HCT116 (cell line): ENCODE results near the gene HOXC11. TPM values are rescaled to one million over a fixed set of nuclear protein-coding genes. Genes with fewer than 3 reads are reported as not detected.

Source experiments
- ATAC-seq: fragments of 200-7000 bp; cut with Tn5 transposase; 2 replicates; pipeline ENCODE4 v1.9.1; 2020; ENCODE audit warnings: mild to moderate bottlenecking, moderate library complexity
- BruUV-seq: library from RNA; stranded (reverse); fragments of 400-500 nt; replicated peaks from 2 replicates; lab custom pipeline; 2021; lab: Mats Ljungman, UMichigan
- CTCF ChIA-PET: fragments of 300-600 bp; sonication (Branson Sonifier 250); formaldehyde crosslinking; loops from one replicate; lab custom pipeline; 2021; ENCODE audit warnings: antibody characterized with exemption; lab: Charles Lee
- POLR2A ChIA-PET: fragments of 300-600, 350-600 bp; sonication (Branson Sonifier 250); formaldehyde crosslinking; loops from one replicate; lab custom pipeline; 2021; ENCODE audit warnings: antibody characterized with exemption; lab: Charles Lee
- RAD21 ChIA-PET, 2 experiments: fragments of 300-600 bp; sonication (Branson Sonifier 250); formaldehyde crosslinking; loops; one replicate each; lab custom pipeline; 2023; ENCODE audit warnings: low total read pairs in 2 of 2; ENCODE audit not compliant: uncharacterized antibody in 2 of 2, unreplicated experiment in 2 of 2, low non-redundant PET in 1 of 2; lab: Charles Lee
- DNase-seq: peaks from one replicate; pipeline ENCODE4 v3.0.0-alpha.2; 2010; ENCODE audit warnings: low read depth, low spot score
- H2AFZ ChIP-seq: fragments of 200-600 bp; shearing (Covaris generic), sonication (generic); 2 replicates; pipeline ENCODE4 v1.6.1; 2017; ENCODE audit warnings: low read depth, mixed run types, mixed read lengths, antibody characterized with exemption, low read length; ENCODE audit not compliant: poor library complexity, severe bottlenecking
- H3K27ac ChIP-seq: 2 replicates; pipeline ENCODE4 v1.5.1; 2012; ENCODE audit warnings: low read depth, low read length
- H3K27me3 ChIP-seq: fragments of 200-600 bp; sonication (generic); 2 replicates; pipeline ENCODE4 v1.6.1; 2016; ENCODE audit warnings: mixed run types, low read length, mixed read lengths; ENCODE audit not compliant: insufficient read depth
- H3K36me3 ChIP-seq, 2 experiments: fragments of 200-500 bp in 1 of 2; fragments of 200-600 bp in 1 of 2; sonication (Bioruptor generic) in 1 of 2; sonication (generic) in 1 of 2; 2 replicates each; pipeline versions ENCODE4 v1.5.1 to v1.6.1; 2014 to 2016; ENCODE audit warnings: low read length in 2 of 2, inconsistent platforms in 1 of 2, mixed read lengths in 1 of 2, mixed run types in 1 of 2; ENCODE audit not compliant: insufficient read depth in 2 of 2, control insufficient read depth in 1 of 2
- H3K4me1 ChIP-seq, 2 experiments: fragments of 200-600 bp in 1 of 2; sonication (generic) in 1 of 2; 2 replicates each; pipeline versions ENCODE4 v1.5.1 to v1.6.1; 2012 to 2017; ENCODE audit warnings: low read length in 2 of 2, inconsistent platforms in 1 of 2, mild to moderate bottlenecking in 1 of 2, mixed read lengths in 1 of 2, mixed run types in 1 of 2, moderate library complexity in 1 of 2; ENCODE audit not compliant: insufficient read depth in 2 of 2, control insufficient read depth in 1 of 2
- H3K4me2 ChIP-seq: fragments of 200-600 bp; sonication (generic); 2 replicates; pipeline ENCODE4 v1.6.1; 2017; ENCODE audit warnings: mixed run types, low read length, mixed read lengths
- H3K4me3 ChIP-seq, 2 experiments: fragments of 200-600 bp in 1 of 2; sonication (generic) in 1 of 2; replicated peaks in 1 of 2; 2 replicates each; pipeline ENCODE4 v1.5.1; 2011 to 2016; ENCODE audit warnings: low read length in 2 of 2, control low read depth in 1 of 2, low read depth in 1 of 2, mild to moderate bottlenecking in 1 of 2, mixed read lengths in 1 of 2, mixed run types in 1 of 2
- H3K79me2 ChIP-seq: fragments of 200-600 bp; sonication (generic); 2 replicates; pipeline ENCODE4 v1.6.1; 2017; ENCODE audit warnings: mild to moderate bottlenecking, mixed run types, low read length, moderate library complexity, mixed read lengths; ENCODE audit not compliant: insufficient read depth
- H3K9ac ChIP-seq: fragments of 200-600 bp; sonication (generic); 2 replicates; pipeline ENCODE4 v1.6.1; 2016; ENCODE audit warnings: low read length, mixed read lengths
- H3K9me2 ChIP-seq: fragments of 200-600 bp; sonication (generic), shearing (Covaris generic); 2 replicates; pipeline ENCODE4 v1.6.1; 2017; ENCODE audit warnings: mixed run types, mild to moderate bottlenecking, moderate library complexity; ENCODE audit not compliant: insufficient read depth
- H3K9me3 ChIP-seq, 2 experiments: fragments of 200-500 bp in 1 of 2; fragments of 200-600 bp in 1 of 2; sonication (Bioruptor generic) in 1 of 2; sonication (generic) in 1 of 2; 2 replicates each; pipeline ENCODE4 v1.6.1; 2014 to 2017; ENCODE audit warnings: low read length in 2 of 2, mixed read lengths in 2 of 2, inconsistent platforms in 1 of 2, low read depth in 1 of 2, mild to moderate bottlenecking in 1 of 2, mixed run types in 1 of 2, moderate library complexity in 1 of 2; ENCODE audit not compliant: control insufficient read depth in 1 of 2, insufficient read depth in 1 of 2
- H4K20me1 ChIP-seq: fragments of 200-600 bp; sonication (generic), shearing (Covaris generic); 2 replicates; pipeline ENCODE4 v1.6.1; 2017; ENCODE audit warnings: mixed run types, mild to moderate bottlenecking, moderate library complexity; ENCODE audit not compliant: insufficient read depth
- EGR1 ChIP-seq: IDR thresholded peaks from 2 replicates; pipeline ENCODE4 v1.6.1; 2012; ENCODE audit warnings: low read depth
- EZH2phosphoT487 ChIP-seq: fragments of 200-600 bp; IDR thresholded peaks from 2 replicates; pipeline ENCODE4 v1.6.1; 2018; ENCODE audit warnings: antibody characterized with exemption, borderline replicate concordance
- RAD21 ChIP-seq: IDR thresholded peaks from 2 replicates; pipeline ENCODE4 v1.6.1; 2012; ENCODE audit warnings: low read depth, mild to moderate bottlenecking
- SIN3A ChIP-seq: IDR thresholded peaks from 2 replicates; pipeline ENCODE4 v1.6.1; 2012; ENCODE audit warnings: low read depth
- SRF ChIP-seq: IDR thresholded peaks from 2 replicates; pipeline ENCODE4 v1.6.1; 2012; ENCODE audit warnings: low read depth
- YY1 ChIP-seq: IDR thresholded peaks from 2 replicates; pipeline ENCODE4 v1.6.1; 2011; ENCODE audit warnings: low read length, low read depth, moderate library complexity, mild to moderate bottlenecking; ENCODE audit not compliant: insufficient replicate concordance; ENCODE audit errors: extremely low read depth
- ZNF274 ChIP-seq: fragments of 200-500 bp; sonication (Bioruptor generic); IDR thresholded peaks from 2 replicates; pipeline ENCODE4 v1.6.1; 2014; ENCODE audit warnings: mild to moderate bottlenecking, low read depth, low read length, inconsistent platforms
- intact Hi-C: fragments of 100-400 bp; cut with micrococcal nuclease; formaldehyde crosslinking; loops from 2 replicates; pipeline ENCODE4 v1.10.0; 2022
- total RNA-seq: library from RNA; stranded (reverse); gene quantifications from one replicate; pipeline ENCODE4 v1.2.1, GENCODE V29; 2021; ENCODE audit not compliant: unreplicated experiment
- TF ChIP-seq, protein P1 (sequence below): IDR thresholded peaks from 2 replicates; pipeline ENCODE4 v1.6.1; 2012; ENCODE audit warnings: low read depth
- TF ChIP-seq, protein P2 (sequence below): IDR thresholded peaks from 2 replicates; pipeline ENCODE4 v1.6.1; 2012

The HOXC11 gene
- total RNA-seq, 1 experiment from 2014 or later, result 0.22 TPM

DNA sequence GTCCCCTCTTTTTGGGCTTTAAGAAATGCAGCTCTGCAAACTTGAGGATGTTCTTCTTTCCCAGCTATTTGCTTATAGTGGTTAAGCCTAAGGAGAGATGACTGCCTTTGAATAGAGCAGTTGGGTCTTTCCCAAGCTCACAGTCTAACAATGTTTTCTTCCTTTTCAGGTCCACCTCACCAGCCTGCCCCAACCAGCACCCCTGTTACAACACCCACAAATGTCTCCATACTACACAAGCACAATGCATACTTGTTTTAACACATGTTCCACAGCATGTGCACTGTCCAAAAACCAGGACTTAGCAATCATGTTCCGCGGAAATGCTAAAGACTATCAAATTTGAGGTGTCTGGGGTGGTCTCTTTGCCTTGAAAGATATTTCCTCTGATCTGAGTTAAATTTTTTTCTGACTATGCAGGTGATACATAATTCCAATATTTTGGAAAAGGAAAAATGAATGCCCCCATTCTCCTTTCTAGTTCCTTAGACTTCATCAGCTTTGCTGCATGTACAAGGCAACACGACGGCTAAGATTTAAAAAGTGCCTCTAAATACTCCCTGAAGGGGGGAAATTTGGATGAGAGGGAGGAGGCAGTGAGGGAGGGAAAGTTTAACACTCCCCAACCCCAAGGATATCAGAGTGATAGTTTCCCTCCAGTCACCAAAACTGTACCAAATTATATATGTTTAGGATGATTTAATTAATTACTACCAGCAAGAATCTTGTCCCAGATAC is 40.9 kb upstream of the HOXC11 start (continued):
- TF ChIP-seq, protein P1, sequence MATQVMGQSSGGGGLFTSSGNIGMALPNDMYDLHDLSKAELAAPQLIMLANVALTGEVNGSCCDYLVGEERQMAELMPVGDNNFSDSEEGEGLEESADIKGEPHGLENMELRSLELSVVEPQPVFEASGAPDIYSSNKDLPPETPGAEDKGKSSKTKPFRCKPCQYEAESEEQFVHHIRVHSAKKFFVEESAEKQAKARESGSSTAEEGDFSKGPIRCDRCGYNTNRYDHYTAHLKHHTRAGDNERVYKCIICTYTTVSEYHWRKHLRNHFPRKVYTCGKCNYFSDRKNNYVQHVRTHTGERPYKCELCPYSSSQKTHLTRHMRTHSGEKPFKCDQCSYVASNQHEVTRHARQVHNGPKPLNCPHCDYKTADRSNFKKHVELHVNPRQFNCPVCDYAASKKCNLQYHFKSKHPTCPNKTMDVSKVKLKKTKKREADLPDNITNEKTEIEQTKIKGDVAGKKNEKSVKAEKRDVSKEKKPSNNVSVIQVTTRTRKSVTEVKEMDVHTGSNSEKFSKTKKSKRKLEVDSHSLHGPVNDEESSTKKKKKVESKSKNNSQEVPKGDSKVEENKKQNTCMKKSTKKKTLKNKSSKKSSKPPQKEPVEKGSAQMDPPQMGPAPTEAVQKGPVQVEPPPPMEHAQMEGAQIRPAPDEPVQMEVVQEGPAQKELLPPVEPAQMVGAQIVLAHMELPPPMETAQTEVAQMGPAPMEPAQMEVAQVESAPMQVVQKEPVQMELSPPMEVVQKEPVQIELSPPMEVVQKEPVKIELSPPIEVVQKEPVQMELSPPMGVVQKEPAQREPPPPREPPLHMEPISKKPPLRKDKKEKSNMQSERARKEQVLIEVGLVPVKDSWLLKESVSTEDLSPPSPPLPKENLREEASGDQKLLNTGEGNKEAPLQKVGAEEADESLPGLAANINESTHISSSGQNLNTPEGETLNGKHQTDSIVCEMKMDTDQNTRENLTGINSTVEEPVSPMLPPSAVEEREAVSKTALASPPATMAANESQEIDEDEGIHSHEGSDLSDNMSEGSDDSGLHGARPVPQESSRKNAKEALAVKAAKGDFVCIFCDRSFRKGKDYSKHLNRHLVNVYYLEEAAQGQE, result no peak
- TF ChIP-seq SIN3A (no peak), YY1 (no peak)

DNA sequence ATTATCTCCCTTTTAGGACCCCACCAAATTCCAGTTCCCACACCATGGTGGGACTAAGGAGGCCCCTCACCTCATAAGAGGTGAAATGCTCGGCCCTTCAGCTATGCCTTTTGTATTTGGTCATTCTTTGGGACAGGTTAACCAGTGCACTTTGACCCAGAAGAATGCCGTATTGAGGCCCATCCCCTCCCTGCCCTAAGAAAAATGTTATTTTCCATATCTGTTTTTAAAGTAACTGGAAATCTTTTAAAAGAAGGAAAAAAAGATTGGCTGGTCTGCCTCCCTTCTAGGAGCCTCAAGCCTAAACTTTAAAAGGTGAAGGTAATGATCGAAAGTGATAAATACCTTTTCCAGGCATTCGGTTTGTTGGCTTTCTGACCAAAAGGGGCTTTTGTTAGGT is 40.0 kb upstream of the HOXC11 start:
- no TSS peak for BruUV-seq
- no peaks in the 10 kb centered on the region for H3K79me2 ChIP-seq
- no peaks in the 10 kb centered on the region for H3K36me3 ChIP-seq
- H3K9me3 ChIP-seq, result no peaks in the 10 kb centered on the region
- H2AFZ ChIP-seq, result no peak overlapping the region
- no peak overlapping the region for H3K9ac ChIP-seq
- H3K27ac ChIP-seq, result no peak overlapping the region
- no peaks in the 10 kb centered on the region for H3K9me2 ChIP-seq
- no peak overlapping the region for H3K4me2 ChIP-seq
- DNase-seq, result no peak
- intact Hi-C loops, result no loop called here
- H4K20me1 ChIP-seq, result no peaks in the 10 kb centered on the region
- H3K4me3 ChIP-seq, result no peak overlapping the region
- ChIA-PET CTCF (no interaction called here), RAD21 (no interaction called here), POLR2A (no interaction called here)
- TF ChIP-seq EZH2phosphoT487 (no peak), EGR1 (no peak), ZNF274 (no peak), RAD21 (no peak), SRF (no peak), YY1 (no peak)
- TF ChIP-seq, protein P2, sequence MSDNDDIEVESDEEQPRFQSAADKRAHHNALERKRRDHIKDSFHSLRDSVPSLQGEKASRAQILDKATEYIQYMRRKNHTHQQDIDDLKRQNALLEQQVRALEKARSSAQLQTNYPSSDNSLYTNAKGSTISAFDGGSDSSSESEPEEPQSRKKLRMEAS, result no peak
- peaks cover 2% of the 10 kb centered on the region in 2 experiments; a peak in 3 of 4 replicates for H3K4me1 ChIP-seq
- peaks cover 37% of the 10 kb centered on the region for H3K27me3 ChIP-seq
- no peak for ATAC-seq
